Activated naive CD8-positive, alpha-beta T cell treated with anti-CD3 and anti-CD28 coated beads, Interleukin-2, amount 50 U/mL, for 24 hours (primary cell): ENCODE measurements around the gene CYBC1.
A peak's percentile ranks its signal among the peaks of the same experiment; 100 is the strongest.

ENCODE experiments used
- ATAC-seq: fragments of 150-1000 bp; cut with Tn5 transposase; one replicate; pipeline ENCODE4 v1.10.0; 2021
- DNase-seq: peaks from one replicate; pipeline ENCODE4 v3.0.0; 2021
- H3K27ac Mint-ChIP-seq: one replicate; pipeline ENCODE4 v1.8.0; 2021; ENCODE audit warnings: mild to moderate bottlenecking, mixed read lengths
- H3K27me3 Mint-ChIP-seq: one replicate; pipeline ENCODE4 v1.8.0; 2021; ENCODE audit warnings: mixed read lengths
- H3K36me3 Mint-ChIP-seq: one replicate; pipeline ENCODE4 v1.8.0; 2021; ENCODE audit warnings: low read depth, mixed read lengths
- H3K4me1 Mint-ChIP-seq: one replicate; pipeline ENCODE4 v1.8.0; 2021; ENCODE audit warnings: mixed read lengths
- H3K4me3 Mint-ChIP-seq: one replicate; pipeline ENCODE4 v1.8.0; 2021; ENCODE audit warnings: mild to moderate bottlenecking, moderate library complexity, mixed read lengths
- H3K9me3 Mint-ChIP-seq: one replicate; pipeline ENCODE4 v1.8.0; 2021; ENCODE audit warnings: mixed read lengths

The CYBC1 gene

DNA sequence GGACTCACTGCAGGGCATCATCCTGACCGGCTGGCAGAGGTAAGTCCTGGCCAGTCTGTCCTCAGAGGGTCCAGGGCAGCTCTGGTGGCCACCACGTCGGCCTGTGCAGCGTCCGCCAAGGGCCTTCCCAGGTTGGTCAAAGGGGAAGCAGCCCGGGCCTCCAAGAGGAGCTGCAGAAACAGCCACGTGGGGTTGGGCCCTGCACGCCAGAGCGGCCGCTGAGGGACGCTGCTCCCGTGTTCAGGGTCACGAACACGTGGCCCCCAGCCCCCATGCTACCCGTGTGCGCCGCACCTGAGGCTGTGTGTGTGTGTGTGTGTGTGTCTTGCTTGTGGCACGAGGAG, 13.3 kb downstream of the CYBC1 start:
- Mint-ChIP-seq H3K27me3 (no peaks in the 10 kb centered on the region), H3K27ac (no peak overlapping the region), H3K4me3 (no peak overlapping the region), H3K36me3 (no peaks in the 10 kb centered on the region), H3K4me1 (peaks cover 11% of the 10 kb centered on the region), H3K9me3 (no peaks in the 10 kb centered on the region)
- no peak for DNase-seq
- ATAC-seq = no peak

DNA sequence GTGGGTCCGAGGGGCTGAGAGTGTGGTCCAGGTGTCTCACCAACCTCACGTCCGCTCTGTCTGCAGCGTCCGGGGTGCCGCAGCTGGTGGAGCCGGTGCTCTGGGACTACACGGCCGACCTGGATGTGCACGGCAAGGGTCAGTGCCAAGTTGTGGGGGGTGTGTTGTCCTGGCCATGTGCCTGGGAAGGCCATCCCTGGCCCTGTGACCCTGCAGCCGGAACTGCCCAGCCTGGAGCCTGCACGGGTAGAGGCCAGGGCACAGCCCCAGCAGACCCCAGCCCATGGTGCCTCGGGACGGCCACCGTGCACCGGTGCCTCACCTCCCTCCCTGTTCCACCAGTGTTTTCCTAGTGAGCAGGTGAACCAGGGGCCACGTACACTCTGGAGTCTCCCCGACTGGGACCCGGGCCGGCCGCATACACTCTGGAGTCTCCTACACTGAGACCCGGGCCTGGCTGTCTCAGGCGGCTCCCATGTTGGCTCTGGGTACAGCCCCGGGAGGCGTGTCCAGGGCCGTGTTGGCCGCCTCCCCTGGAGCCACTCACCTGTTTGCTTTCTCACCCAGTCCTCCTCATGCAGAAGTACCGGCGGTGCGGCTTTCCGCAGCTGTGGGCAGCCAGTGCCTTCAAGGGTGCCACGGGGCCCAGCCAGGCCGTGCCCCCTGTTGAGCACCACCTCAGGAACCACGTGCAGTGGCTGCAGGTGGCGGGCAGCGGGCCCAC, 13.8 kb downstream of the CYBC1 start:
- ATAC-seq (no peak), DNase-seq (no peak)
- H3K27ac Mint-ChIP-seq = no peak overlapping the region
- H3K4me1 Mint-ChIP-seq = peaks cover 11% of the 10 kb centered on the region
- H3K36me3 Mint-ChIP-seq = no peaks in the 10 kb centered on the region
- H3K27me3 Mint-ChIP-seq = no peaks in the 10 kb centered on the region
- no peak overlapping the region for H3K4me3 Mint-ChIP-seq
- no peaks in the 10 kb centered on the region for H3K9me3 Mint-ChIP-seq

DNA sequence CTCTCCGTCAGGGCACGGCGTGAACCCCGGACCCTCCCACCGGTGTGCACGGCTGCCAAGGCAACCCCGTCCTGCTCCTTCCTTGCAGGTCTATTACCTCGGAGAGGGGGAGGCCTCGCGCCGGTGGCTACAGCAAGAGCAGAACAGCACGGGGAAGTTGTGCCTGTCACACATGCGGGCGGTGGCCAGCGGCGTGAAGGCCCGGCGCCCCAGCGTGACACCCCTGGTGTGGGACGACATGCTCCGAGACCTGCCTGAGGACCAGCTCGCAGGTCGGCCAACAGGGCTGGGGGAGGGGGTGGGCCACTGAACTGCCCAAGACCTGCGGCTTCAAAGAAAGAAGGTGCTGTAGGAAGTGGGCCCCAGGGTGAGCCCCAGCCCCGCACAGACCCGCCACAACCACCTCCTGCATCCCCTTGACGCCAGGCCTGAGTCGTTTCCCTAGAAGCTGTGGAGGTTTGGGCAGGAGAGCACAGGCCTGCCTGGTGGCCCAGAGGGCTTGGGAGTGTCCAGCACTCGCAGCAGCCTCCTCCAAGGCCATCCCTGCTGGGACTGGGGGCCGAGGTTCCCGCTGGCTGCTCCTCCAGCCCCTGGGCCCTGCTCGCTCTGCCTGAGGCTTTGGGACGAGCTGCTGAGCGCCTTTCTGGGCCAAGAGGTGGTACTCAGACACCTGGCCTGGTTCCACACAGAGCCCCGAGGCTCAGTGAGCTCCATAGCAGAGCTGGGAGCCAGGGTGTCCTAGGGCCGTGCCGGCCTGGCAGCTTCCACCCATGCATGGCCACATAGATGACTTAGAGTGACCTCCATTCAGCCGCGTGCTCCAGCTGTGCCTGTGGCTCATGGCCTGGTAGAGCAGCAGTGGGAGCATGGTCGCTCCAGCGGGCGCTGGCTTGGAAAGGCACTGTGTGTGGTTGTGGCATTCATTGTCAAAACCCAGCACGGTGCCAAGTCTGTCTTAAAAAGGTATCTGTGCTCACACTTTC, 14.7 kb downstream of the CYBC1 start:
- ATAC-seq = no peak
- DNase-seq = no peak
- H3K9me3 Mint-ChIP-seq = no peaks in the 10 kb centered on the region
- H3K27me3 Mint-ChIP-seq = no peaks in the 10 kb centered on the region
- no peaks in the 10 kb centered on the region for H3K36me3 Mint-ChIP-seq
- no peak overlapping the region for H3K4me3 Mint-ChIP-seq
- H3K27ac Mint-ChIP-seq = no peak overlapping the region
- peaks cover 11% of the 10 kb centered on the region for H3K4me1 Mint-ChIP-seq

DNA sequence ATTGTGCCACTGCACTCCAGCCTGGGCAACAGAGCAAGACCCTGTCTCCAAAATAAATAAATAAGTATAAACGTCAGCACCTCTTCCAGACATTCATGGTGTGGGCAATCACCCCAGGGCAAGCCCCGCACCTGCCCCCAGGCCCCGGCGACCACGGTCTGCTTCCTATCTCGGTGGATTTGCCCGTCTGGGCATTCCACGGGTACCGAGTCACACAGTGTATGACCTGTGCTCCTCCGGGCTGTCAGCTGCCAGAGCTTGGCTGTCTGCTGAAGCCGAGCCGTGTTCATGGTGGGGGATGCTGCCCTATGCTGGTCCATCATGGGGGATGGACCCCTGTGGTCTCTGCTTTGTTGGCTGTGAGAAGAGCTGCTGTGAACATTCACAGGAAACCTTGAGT, 15.4 kb downstream of the CYBC1 start:
- H3K4me1 Mint-ChIP-seq = peaks cover 11% of the 10 kb centered on the region
- DNase-seq (no peak), ATAC-seq (no peak)
- H3K9me3 Mint-ChIP-seq = no peaks in the 10 kb centered on the region
- H3K27me3 Mint-ChIP-seq = no peaks in the 10 kb centered on the region
- H3K36me3 Mint-ChIP-seq = no peaks in the 10 kb centered on the region
- H3K4me3 Mint-ChIP-seq = no peak overlapping the region
- H3K27ac Mint-ChIP-seq = no peak overlapping the region

DNA sequence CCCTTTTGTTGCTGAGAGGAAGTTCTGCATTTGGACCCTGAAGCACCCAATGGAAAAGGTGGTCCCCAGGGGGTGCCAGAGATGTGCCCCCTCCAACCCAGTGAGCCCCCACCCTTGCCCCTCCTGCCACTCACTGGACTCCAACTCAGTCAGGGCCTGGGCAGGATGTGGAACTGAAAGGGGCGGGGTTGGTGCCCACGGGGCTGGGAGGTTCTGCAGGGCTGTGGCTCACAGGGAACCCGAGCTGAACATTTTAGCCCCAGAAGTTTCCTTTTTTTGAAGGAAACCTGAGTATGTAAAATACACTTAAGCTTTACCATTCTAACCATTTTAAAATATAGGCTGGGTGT, 16.4 kb downstream of the CYBC1 start:
- DNase-seq = peak; percentile 41
- peak; percentile 35 for ATAC-seq
- Mint-ChIP-seq H3K36me3 (no peaks in the 10 kb centered on the region), H3K9me3 (no peaks in the 10 kb centered on the region), H3K27me3 (no peaks in the 10 kb centered on the region), H3K4me3 (no peak overlapping the region), H3K4me1 (peaks cover 15% of the 10 kb centered on the region), H3K27ac (no peak overlapping the region)

DNA sequence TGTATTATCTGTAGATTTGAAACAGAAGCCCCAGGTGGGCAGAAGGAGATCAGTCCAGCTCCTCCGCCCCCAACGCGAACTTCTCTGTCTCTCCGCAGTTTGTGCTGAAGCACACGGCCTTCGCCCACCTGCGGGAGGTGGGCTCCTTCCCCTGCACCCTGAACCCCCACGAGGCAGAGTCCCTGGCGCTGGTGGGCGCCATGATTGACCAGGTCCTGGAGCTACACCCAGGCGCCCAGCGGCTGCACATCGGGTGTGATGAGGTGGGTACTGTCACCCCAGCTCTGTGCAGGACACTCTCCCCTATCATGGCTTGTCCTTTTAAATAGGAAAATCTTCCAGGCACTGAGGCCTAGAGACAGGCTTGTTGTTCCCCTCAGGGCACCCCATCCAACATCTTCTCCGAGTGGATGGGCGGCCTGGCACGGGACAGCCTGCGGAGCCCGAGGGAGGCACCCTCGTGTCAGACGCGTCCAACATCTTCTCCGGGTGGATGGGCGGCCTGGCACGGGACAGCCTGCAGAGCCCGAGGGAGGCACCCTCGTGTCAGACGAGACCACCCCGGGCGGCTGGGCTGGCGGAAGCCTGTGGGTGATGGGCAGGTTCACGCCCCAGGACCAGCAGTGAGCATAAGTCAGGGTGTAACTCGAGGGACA, 16.9 kb downstream of the CYBC1 start:
- no peak overlapping the region for H3K27ac Mint-ChIP-seq

DNA sequence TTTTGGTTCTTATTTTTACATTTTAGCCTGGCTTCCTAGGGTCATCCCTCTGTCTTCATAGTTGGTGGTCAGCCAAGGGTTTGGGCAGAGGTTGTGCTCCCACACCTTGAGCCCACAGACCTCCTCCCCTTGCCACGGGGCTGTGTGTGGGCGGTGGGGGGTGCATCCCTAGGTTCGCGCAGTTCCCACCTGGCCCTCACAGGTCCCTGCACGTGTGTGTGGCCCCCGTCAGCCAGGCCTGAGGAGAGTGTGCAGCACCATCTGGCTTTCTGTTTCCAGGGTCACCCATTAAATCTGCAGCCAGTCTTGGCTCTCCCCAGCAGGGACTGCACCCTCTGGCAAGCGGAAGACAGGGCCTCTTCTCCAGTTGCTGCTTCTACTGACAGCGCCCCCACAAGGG, 18.5 kb downstream of the CYBC1 start:
- Mint-ChIP-seq H3K4me1 (peaks cover 15% of the 10 kb centered on the region), H3K27ac (no peak overlapping the region), H3K9me3 (no peaks in the 10 kb centered on the region), H3K36me3 (no peaks in the 10 kb centered on the region), H3K4me3 (no peak overlapping the region), H3K27me3 (no peaks in the 10 kb centered on the region)
- no peak for ATAC-seq
- no peak for DNase-seq

More for the DNA sequence above, 16.9 kb downstream of the CYBC1 start:
- Mint-ChIP-seq H3K4me1 (peaks cover 15% of the 10 kb centered on the region), H3K9me3 (no peaks in the 10 kb centered on the region), H3K4me3 (no peak overlapping the region), H3K36me3 (no peaks in the 10 kb centered on the region), H3K27me3 (no peaks in the 10 kb centered on the region)
- DNase-seq (no peak), ATAC-seq (no peak)

DNA sequence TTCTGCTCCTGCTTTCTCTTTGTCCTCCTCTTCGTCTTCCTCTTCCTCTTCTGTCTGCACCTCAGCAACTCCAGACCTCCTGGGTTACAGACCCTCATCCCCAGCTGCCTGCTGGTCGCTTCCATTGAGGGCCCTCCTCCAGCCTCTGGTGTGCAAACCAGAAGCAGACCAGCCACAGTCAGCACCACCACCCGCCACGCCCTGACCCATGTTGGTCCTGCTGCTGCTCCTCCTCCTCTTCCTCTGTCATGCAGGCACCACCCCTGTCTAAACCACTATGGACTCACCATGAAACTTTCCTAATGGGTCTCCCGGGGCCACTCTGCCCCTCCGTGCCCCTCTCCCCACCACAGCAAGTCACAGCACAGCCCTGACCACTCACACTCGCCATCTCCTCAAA, 20.7 kb downstream of the CYBC1 start:
- Mint-ChIP-seq H3K9me3 (no peaks in the 10 kb centered on the region), H3K27me3 (no peaks in the 10 kb centered on the region), H3K4me3 (no peak overlapping the region), H3K27ac (no peak overlapping the region), H3K36me3 (no peaks in the 10 kb centered on the region), H3K4me1 (peaks cover 12% of the 10 kb centered on the region)
- no peak for ATAC-seq
- DNase-seq = no peak

DNA sequence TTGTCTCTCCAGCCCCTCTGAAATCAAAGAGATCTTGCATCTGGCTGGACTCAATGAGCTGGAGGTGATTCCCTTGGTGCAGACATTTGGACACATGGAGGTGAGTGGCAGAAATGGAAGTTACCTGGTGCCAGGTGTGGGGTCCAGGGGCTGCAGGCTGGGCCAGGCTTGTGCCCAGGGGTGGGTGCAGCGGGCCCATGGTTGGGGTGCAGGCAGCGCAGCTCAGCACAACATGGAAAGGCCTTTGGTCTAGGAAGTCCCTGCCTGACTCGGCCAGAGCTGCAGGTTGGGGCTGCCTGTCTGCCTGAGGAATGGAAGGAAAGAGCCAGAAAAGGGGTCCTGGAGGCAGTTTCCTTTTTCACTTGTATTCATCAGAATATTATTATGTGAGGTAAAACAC, 22.0 kb downstream of the CYBC1 start:
- Mint-ChIP-seq H3K9me3 (no peaks in the 10 kb centered on the region), H3K27me3 (no peaks in the 10 kb centered on the region), H3K36me3 (no peaks in the 10 kb centered on the region), H3K27ac (no peak overlapping the region), H3K4me1 (peaks cover 7% of the 10 kb centered on the region), H3K4me3 (no peak overlapping the region)
- DNase-seq = no peak
- no peak for ATAC-seq

DNA sequence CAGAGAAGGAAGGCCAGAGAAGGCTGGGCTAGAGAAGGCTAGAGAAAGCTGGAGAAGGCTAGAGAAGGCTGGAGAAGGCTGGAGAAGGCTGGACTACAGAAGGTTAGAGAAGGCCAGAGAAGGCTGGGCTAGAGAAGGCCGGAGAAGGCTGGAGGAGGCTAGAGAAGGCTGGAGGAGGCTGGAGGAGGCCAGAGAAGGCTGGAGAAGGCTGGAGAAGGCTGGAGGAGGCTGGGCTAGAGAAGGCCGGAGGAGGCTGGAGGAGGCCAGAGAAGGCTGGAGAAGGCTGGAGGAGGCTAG, 25.7 kb downstream of the CYBC1 start:
- DNase-seq (no peak), ATAC-seq (no peak)
- Mint-ChIP-seq H3K9me3 (no peaks in the 10 kb centered on the region), H3K4me1 (peaks cover 9% of the 10 kb centered on the region), H3K27ac (peak overlapping the region; percentile 4), H3K4me3 (no peak overlapping the region), H3K36me3 (peaks cover 12% of the 10 kb centered on the region), H3K27me3 (no peaks in the 10 kb centered on the region)

DNA sequence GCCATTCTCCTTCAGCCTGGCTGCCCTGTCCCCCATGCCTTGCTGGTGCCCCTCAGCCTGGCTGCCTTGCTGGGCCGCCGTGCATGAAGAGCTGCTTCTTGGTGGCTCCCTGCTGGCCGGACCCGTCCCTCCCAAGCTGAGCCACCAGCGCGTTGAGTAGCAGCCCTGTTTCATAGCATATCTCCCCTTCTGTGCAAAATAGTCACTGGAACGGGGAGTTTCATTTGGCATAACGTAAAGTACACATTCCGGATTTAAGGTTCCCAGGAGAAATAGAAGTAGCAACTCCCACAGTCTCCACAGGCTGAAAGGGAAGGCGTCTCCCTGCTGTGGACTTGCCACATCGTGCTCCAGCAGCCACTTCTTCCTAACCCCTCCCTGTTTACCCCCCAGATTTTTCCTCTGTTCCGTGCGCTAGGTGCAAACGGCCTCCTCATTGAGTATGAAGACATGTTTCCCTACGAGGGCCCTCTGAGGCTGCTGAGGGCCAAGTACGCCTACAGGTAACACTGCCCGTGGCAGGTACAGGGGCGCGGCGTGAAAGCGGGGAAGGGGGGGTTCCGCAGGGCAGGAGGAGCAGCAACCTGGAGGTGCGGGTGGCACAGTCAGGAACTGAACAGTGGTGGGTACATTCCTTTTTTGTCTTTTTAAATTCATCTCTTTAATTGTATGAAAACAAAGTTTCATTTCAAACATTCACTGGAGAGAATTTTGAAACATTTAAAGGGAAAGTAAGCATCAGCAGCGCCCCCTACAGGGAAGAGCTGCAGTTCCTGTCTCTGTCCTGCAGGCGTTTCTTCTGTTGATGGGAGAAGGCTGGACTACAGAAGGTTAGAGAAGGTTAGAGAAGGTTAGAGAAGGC, 26.3 kb downstream of the CYBC1 start:
- H3K9me3 Mint-ChIP-seq = no peaks in the 10 kb centered on the region
- H3K27ac Mint-ChIP-seq = peak overlapping the region; percentile 4
- H3K27me3 Mint-ChIP-seq = no peaks in the 10 kb centered on the region
- no peak overlapping the region for H3K4me3 Mint-ChIP-seq
- peaks cover 12% of the 10 kb centered on the region for H3K4me1 Mint-ChIP-seq
- DNase-seq (peak; percentile 70), ATAC-seq (no peak)
- peaks cover 14% of the 10 kb centered on the region for H3K36me3 Mint-ChIP-seq

DNA sequence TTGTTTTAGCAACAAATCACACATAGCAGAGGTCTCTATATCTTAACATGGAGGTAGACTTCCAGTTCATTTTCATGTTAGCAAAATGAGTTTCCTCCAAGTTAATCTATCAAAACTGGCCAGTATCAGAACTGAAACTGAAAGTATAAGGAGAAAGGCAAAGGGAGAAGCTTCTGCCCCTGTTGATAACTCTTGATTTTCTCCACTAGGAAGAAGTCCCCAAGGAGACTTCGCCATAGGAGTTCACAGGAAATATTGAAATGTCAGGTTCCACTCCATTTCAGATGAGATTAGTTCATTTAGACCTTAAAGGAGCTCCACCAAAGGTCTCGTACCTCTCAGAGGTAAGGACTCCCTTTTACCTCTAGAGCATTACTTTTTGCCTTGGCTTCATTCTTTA, 31.0 kb downstream of the CYBC1 start:
- Mint-ChIP-seq H3K36me3 (peaks cover 16% of the 10 kb centered on the region), H3K9me3 (no peaks in the 10 kb centered on the region), H3K4me1 (peaks cover 23% of the 10 kb centered on the region), H3K27me3 (no peaks in the 10 kb centered on the region), H3K27ac (peak overlapping the region; percentile 25), H3K4me3 (peak overlapping the region; percentile 81)
- no peak for ATAC-seq
- DNase-seq = no peak

DNA sequence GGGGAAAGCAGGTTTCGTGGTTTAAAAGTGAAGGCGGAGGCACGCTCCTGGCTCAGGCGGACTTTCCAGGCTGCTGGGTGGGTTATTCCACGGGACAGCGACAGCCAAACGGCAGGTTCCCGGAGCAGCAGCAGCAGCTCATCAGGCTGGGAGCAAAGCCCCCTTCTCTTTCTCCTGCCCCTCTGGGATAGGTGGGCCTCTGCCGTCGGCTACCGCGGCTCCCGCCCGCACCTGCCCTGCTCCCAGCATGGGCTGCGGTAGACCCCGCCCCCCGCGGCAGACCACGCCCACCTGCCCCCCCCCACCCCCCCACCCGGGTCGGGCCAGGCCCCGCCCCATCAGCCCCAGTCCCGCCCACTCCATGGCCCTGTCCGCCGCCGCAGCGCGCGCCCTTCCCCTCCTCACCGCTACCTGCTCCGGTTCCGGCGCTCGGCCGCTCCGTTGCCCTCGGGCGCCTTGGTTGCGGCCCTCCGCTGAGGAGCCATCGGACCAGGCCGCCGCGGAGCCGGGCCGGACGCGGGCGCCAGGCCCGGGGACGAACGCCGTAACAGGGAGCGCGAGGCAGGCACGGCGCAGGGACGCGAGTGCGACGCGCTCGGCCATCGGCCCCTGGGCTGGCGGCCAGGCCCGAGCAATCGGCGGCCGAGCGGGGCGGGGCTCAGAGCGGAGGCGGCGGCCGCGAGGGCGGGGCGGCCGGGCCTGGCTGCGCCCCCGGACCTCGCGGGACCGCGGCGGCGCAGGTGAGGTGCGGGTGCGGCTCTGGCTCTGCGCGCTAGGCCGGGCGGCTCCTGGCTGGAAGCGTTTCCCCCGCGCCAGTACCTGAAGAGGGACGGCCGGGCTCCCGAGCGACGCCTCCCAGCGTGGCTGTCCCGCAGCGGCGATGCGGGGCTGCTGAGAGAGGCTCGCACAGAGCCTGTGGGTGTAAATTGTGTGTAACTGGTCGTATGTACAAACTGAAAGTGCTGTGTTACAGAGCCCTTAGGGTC, 32.3 kb downstream of the CYBC1 start, which contains the start of the genes HEXD and OGFOD3:
Gene HEXD, plus strand, starts transcription at position 347 of the 986 bp plus-strand sequence. CDS start 1,453 bp downstream, outside the sequence.
Gene OGFOD3, minus strand, starts transcription at position 586 of the 986 bp plus-strand sequence. Its CDS starts 101 bp downstream, at position 485.
- H3K4me3 Mint-ChIP-seq = peak within 1 kb of the TSS; percentile 81
- H3K27ac Mint-ChIP-seq = peak within 1 kb of the TSS; percentile 25
- H3K4me1 Mint-ChIP-seq = peaks cover 27% of the 10 kb centered on the region
- peak; percentile 83 for DNase-seq
- H3K36me3 Mint-ChIP-seq = peaks cover 18% of the 10 kb centered on the region
- no peaks in the 10 kb centered on the region for H3K27me3 Mint-ChIP-seq
- ATAC-seq = peak; percentile 91
- no peaks in the 10 kb centered on the region for H3K9me3 Mint-ChIP-seq
